ENCODE results near the gene HMOX1. TPM values are rescaled to one million over a fixed set of nuclear protein-coding genes. Genes with fewer than 3 reads are reported as not detected.
"Not testable (repeated sequence)": the region's sequence is repeated elsewhere in the genome, so short reads cannot be mapped to it uniquely, and the experiment has no call there.

Gene HMOX1
- total RNA-seq, 2 donors from 2014 or later = 1.1 to 3.0 TPM

DNA sequence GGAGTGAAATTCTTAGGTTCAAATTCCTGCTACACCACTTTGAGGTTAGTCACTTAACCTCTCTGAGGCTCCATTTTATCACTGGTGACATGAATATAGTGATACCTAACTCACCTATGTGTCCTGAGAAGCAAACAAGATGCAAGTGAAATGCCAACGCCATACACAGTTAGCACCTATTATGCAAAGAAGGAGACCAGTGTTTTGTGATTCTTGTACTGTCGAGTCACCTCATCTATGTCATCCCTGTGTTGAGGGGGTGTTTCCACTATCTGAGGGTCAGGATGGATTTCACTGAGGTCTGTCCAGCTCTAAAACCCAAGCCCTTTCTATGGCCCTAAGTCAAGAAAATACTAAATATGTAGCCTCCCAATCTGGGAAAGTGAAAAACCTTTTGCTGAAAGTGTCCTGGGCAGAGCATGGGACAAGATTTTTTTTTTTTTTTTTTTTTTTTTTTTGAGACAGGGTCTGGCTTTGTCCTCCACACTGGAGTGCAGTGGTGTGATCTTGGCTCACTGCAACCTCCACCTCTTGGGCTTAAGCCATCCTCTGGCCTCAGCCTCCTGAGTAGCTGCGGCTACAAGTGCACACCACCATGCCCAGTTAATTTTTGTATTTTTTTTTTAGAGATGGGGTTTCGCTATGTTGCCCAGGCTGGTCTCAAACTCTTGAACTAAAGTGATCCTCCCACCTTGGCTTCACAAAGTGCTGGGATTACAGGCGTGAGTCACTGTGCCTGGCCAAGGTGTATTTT lies 14.1 kb downstream of the HMOX1 start:
- Mint-ChIP-seq H3K27ac (no peak overlapping the region), H3K36me3 (ENCODE audit: low read depth) (peaks cover 2% of the 10 kb centered on the region), H3K27me3 (peaks cover 4% of the 10 kb centered on the region), H3K4me3 (no peak overlapping the region), H3K4me1 (peaks cover 4% of the 10 kb centered on the region)
- ATAC-seq (no peak), DNase-seq (no peak)
- no peaks in the 10 kb centered on the region for H3K9me3 ChIP-seq (ENCODE audit: control insufficient read depth, low read length, poor library complexity, severe bottlenecking)

DNA sequence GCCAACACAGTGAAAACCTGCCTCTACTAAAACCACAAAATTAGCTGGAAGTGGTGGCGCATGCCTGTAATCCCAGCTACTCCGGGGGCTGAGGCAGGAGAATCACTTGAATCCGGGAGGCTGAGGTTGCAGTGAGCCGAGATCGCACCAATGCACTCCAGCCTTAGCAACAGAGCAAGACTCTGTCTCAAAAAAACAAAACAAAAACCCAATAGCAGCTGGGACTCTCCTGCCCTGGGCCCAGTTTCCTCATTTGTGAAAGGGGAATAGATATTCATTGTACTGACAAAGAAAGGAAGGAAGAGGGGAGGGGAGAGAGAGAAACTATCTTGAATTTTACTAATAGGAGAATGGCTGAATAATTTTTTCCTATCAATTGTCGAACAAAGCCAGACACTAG lies 15.7 kb downstream of the HMOX1 start:
- not testable (repeated sequence) for DNase-seq; H3K4me3 Mint-ChIP-seq; ATAC-seq; H3K9me3 ChIP-seq (ENCODE audit: control insufficient read depth, low read length, poor library complexity, severe bottlenecking); H3K27me3 Mint-ChIP-seq; H3K36me3 Mint-ChIP-seq (ENCODE audit: low read depth)
- peak overlapping the region; percentile 68 for H3K27ac Mint-ChIP-seq
- peaks cover 12% of the 10 kb centered on the region for H3K4me1 Mint-ChIP-seq

DNA sequence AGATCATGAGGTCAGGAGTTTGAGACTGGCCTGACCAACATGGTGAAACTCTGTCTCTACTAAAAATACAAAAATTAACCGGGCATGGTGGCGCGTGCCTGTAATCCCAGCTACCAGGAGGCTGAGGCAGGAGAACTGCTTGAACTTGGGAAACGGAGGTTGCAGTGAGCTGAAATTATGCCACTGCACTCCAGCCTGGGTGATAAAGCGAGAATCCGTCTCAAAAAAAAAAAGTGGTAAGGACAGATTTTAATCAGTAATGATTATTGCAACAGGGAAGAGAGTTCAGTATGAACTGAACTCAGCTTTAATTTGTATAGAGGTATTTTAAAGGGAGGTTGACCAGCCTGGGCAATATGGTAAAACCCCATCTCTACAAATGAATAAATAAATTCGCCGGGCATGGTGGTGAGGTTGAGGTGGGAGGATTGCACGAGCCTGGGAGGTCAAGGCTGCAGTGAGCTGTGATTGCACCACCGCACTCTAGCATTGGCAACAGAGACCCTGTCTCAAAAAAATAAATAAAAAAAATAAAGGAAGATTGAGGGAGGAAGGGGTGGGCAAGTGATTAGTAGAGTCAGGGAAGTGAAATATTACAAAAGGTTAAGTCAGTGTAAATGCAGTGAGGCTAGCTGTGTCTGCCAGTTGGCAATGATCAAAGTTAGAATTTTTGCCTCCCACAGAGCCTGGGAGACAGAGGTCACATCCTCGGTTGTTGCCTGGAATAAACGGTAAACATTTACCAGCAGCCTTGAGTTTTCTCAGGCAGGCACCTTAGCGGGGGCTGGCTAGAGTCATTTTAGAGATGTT lies 16.4 kb downstream of the HMOX1 start:
- no peak overlapping the region for H3K4me3 Mint-ChIP-seq
- DNase-seq (no peak), ATAC-seq (no peak)
- peaks cover 4% of the 10 kb centered on the region for H3K36me3 Mint-ChIP-seq (ENCODE audit: low read depth)
- H3K9me3 ChIP-seq (ENCODE audit: control insufficient read depth, low read length, poor library complexity, severe bottlenecking) = no peaks in the 10 kb centered on the region
- H3K27ac Mint-ChIP-seq = peak overlapping the region; percentile 68
- peaks cover 12% of the 10 kb centered on the region for H3K4me1 Mint-ChIP-seq
- peaks cover 4% of the 10 kb centered on the region for H3K27me3 Mint-ChIP-seq

DNA sequence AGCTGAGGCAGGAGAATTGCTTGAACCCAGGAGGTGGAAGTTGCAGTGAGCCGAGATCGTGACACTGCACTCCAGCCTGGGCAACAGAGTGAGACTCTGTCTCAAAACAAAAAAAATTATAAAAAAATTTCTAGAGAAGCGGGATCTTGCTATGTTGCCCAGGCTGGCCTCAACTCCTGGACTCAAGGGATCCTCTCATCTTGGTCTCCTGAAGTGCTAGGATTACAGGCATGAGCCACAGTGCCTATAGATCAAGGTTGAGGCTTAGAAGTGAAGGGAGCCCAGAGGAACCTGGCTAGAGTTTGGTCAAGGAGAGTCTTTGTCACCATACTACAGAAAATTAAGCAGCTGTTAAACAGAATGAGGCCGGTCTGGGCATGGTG lies 17.7 kb downstream of the HMOX1 start:
- ATAC-seq (no peak), DNase-seq (no peak)
- peak overlapping the region; percentile 94 for H3K27ac Mint-ChIP-seq
- peaks cover 4% of the 10 kb centered on the region for H3K36me3 Mint-ChIP-seq (ENCODE audit: low read depth)
- H3K27me3 Mint-ChIP-seq = peaks cover 1% of the 10 kb centered on the region
- H3K4me3 Mint-ChIP-seq = peak overlapping the region; percentile 68
- H3K9me3 ChIP-seq (ENCODE audit: control insufficient read depth, low read length, poor library complexity, severe bottlenecking) = no peaks in the 10 kb centered on the region
- H3K4me1 Mint-ChIP-seq = peaks cover 12% of the 10 kb centered on the region

DNA sequence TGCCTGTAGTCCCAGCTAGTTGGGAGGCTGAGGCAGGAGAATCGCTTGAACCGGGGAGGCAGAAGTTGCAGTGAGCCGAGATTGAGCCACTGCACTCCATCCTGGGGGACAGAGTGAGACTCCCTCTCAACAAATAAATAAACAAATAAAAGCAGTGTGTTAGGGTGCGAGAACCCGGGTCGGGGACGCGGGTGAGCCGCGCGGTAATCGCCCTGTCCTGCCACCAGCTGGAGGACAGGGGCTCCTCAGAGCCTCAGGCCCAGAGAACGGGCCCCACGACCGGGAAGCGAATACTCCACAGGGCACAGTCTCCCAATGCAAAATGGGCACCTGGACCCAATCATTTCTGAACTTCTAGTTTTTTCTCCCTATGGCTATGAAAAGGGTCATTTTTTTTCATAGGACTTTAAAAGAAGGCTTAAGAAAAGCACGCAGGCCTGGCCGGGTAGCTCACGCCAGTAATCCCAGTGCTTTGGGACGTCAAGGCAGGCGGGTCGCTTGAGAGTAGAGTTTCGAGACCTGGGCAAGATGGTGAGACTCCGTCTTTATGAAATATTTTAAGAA lies 18.3 kb downstream of the HMOX1 start:
- Mint-ChIP-seq H3K4me3 (peak overlapping the region; percentile 99), H3K36me3 (ENCODE audit: low read depth) (peaks cover 4% of the 10 kb centered on the region), H3K27ac (peak overlapping the region; percentile 94), H3K4me1 (peaks cover 12% of the 10 kb centered on the region), H3K27me3 (no peaks in the 10 kb centered on the region)
- DNase-seq = no peak
- no peak for ATAC-seq
- H3K9me3 ChIP-seq (ENCODE audit: control insufficient read depth, low read length, poor library complexity, severe bottlenecking) = no peaks in the 10 kb centered on the region

DNA sequence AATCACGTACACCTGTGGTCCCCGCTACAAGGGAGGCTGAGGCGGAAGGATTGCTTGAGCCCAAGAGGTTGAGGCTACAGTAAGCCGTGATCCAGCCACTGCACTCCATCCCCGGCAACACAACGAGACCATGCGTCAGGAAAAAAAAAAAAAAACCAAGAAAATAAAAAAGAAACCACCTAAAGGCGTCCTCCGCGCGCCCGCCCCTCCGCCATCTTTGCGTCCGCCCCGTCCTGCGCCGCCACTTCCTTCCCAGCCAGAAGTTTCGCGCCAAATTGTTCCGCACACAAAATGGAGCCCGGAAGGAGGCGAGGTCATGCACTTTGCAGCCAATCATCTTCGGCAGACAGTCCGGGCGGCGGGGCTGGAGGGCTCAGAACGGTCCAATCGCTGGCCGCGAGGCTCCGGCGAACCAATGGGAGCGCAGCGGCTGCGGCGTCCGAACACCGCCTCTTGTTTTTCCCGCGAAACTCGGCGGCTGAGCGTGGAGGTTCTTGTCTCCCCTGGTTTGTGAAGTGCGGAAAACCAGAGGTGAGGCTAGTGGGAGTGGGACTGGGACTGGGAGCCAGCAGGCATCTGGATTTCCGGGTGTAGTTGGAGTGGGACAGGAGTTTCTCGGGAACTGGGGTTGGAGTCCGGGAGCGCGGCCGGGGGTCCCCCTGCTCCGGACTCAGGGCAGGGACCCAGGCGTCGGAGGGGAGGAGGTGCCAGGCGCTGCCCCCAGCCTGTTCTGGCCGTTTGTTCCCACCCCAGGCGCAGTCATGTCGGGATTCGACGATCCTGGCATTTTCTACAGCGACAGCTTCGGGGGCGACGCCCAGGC lies 19.0 kb downstream of the HMOX1 start, which contains the start of gene MCM5:
TSS of gene MCM5 (plus strand) at position 463 of the 823 bp plus-strand sequence. CDS start at position 762, 299 bp downstream.
- Mint-ChIP-seq H3K27ac (peak within 1 kb of the TSS; percentile 94), H3K36me3 (ENCODE audit: low read depth) (peaks cover 4% of the 10 kb centered on the region)

DNA sequence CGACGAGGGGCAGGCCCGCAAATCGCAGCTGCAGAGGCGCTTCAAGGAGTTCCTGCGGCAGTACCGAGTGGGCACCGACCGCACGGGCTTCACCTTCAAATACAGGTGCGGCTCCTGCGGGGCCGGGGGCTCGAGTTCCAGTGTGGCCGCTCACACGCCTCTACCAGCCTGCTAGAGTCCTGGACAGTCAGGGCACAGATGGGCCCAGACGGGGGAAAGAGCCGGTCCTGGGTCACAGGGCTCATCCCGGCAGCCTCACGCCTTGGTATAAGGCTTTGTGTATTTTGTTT lies 19.6 kb downstream of the HMOX1 start:
- H3K9me3 ChIP-seq (ENCODE audit: control insufficient read depth, low read length, poor library complexity, severe bottlenecking) = no peaks in the 10 kb centered on the region
- no peaks in the 10 kb centered on the region for H3K27me3 Mint-ChIP-seq
- peak overlapping the region; percentile 99 for H3K4me3 Mint-ChIP-seq
- ATAC-seq = peak; percentile 2
- peak overlapping the region; percentile 94 for H3K27ac Mint-ChIP-seq
- peaks cover 12% of the 10 kb centered on the region for H3K4me1 Mint-ChIP-seq
- no peak for DNase-seq
- peaks cover 4% of the 10 kb centered on the region for H3K36me3 Mint-ChIP-seq (ENCODE audit: low read depth)

More for the DNA sequence above, 19.0 kb downstream of the HMOX1 start, which contains the start of gene MCM5:
- Mint-ChIP-seq H3K4me1 (peaks cover 12% of the 10 kb centered on the region), H3K27me3 (no peaks in the 10 kb centered on the region), H3K4me3 (peak within 1 kb of the TSS; percentile 99)
- ATAC-seq (peak; percentile 99), DNase-seq (peak; percentile 92 to 96 (median 94))
- no peaks in the 10 kb centered on the region for H3K9me3 ChIP-seq (ENCODE audit: control insufficient read depth, low read length, poor library complexity, severe bottlenecking)

DNA sequence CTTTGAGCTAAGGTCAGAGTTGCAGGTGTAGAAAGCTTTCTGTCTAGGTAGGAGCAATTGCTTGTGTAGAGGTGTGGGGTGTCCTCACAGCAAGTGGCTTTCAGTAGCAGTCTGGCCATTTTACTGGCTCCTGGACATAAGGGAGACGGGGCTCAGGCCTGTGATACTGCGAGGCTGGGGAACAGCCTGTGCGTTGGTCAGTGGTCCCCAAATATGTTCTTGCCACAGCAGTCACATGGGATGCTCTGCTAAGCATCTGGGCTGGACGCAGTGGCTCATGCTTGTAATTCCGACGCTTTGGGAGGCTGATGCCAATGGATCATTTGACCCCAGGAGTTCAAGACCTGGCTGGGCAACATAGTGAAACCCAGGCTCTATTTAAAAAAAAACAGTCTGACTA lies 21.0 kb downstream of the HMOX1 start:
- Mint-ChIP-seq H3K4me3 (peak overlapping the region; percentile 99), H3K36me3 (ENCODE audit: low read depth) (peaks cover 9% of the 10 kb centered on the region), H3K27ac (peak overlapping the region; percentile 79), H3K27me3 (no peaks in the 10 kb centered on the region), H3K4me1 (peaks cover 17% of the 10 kb centered on the region)
- DNase-seq = no peak
- H3K9me3 ChIP-seq (ENCODE audit: control insufficient read depth, low read length, poor library complexity, severe bottlenecking) = no peaks in the 10 kb centered on the region
- no peak for ATAC-seq

DNA sequence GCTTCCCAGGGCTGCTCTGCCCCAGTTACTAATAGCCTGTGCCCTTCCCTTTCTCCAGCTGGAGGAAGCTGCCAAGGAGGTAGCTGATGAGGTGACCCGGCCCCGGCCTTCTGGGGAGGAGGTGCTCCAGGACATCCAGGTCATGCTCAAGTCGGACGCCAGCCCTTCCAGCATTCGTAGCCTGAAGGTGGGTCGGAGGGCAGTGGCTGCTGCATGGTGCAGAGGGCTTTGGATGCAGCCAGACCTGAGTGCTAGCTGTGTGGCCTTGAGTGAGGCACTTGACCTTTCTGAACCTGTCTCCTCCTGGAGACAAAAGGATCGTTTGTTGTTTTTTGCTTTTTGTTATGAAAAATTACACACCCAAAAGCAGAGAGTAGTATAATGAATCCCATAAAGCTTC lies 22.5 kb downstream of the HMOX1 start:
- H3K9me3 ChIP-seq (ENCODE audit: control insufficient read depth, low read length, poor library complexity, severe bottlenecking) = no peaks in the 10 kb centered on the region
- peaks cover 22% of the 10 kb centered on the region for H3K4me1 Mint-ChIP-seq
- ATAC-seq = no peak
- no peak overlapping the region for H3K4me3 Mint-ChIP-seq
- DNase-seq = no peak
- H3K27me3 Mint-ChIP-seq = no peaks in the 10 kb centered on the region
- peaks cover 19% of the 10 kb centered on the region for H3K36me3 Mint-ChIP-seq (ENCODE audit: low read depth)
- H3K27ac Mint-ChIP-seq = no peak overlapping the region

DNA sequence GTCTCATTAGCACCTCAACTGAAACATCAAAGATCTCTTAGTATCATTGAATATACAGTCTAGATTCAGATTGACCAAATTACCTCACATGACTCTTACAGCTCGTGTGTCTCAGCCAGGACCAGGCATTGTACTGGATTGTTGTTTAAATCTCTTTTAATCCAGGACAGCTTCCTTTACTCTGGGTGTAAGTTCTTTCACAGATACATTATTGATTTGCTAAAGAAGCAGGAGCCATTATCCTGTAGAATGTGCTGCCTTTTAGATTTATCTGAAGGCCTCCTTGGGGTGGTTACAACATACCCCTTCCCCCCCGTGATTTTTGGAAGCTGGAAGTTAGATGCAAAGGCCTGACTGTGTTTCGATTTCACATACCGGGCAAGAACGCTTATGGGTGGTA lies 23.3 kb downstream of the HMOX1 start:
- H3K27ac Mint-ChIP-seq = no peak overlapping the region
- H3K9me3 ChIP-seq (ENCODE audit: control insufficient read depth, low read length, poor library complexity, severe bottlenecking) = no peaks in the 10 kb centered on the region
- H3K27me3 Mint-ChIP-seq = no peaks in the 10 kb centered on the region
- peaks cover 22% of the 10 kb centered on the region for H3K4me1 Mint-ChIP-seq
- peaks cover 19% of the 10 kb centered on the region for H3K36me3 Mint-ChIP-seq (ENCODE audit: low read depth)
- no peak overlapping the region for H3K4me3 Mint-ChIP-seq
- no peak for ATAC-seq
- DNase-seq = no peak

DNA sequence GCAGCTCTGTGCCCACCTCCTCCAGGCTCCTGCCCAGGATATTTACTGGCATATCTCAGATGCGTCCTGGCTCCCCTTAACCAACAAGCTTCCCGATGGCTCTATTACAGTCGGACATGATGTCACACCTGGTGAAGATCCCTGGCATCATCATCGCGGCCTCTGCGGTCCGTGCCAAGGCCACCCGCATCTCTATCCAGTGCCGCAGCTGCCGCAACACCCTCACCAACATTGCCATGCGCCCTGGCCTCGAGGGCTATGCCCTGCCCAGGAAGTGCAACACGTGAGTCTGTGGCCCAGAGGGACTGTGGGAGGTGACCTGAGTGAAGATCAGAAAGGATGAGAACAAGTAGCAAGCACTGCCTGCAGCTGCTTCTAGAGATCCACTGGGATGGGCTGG lies 25.5 kb downstream of the HMOX1 start:
- Mint-ChIP-seq H3K27me3 (no peaks in the 10 kb centered on the region), H3K4me1 (peaks cover 12% of the 10 kb centered on the region), H3K4me3 (no peak overlapping the region), H3K27ac (no peak overlapping the region), H3K36me3 (ENCODE audit: low read depth) (peaks cover 18% of the 10 kb centered on the region)
- DNase-seq = no peak
- H3K9me3 ChIP-seq (ENCODE audit: control insufficient read depth, low read length, poor library complexity, severe bottlenecking) = no peaks in the 10 kb centered on the region
- ATAC-seq = no peak

DNA sequence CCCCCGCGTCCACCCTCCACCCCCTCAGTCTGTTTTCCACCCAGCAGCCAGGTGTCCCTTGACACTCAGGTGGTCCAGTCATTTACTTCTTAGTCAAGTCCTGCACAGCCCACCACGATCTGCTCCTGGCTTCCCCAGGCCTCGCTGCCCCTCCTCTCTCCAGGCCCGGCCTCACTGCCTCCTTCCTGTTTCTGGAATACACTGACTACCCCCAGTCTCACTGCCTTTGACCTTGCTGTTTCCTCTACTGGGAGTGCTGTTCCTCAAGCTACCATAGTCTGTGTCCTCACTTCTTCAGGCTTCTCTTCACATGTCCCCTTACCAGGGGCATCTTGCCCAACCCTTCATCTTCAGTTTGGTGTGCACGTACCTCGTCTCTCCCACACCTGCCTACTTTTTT lies 26.5 kb downstream of the HMOX1 start:
- ATAC-seq (no peak), DNase-seq (no peak)
- no peaks in the 10 kb centered on the region for H3K9me3 ChIP-seq (ENCODE audit: control insufficient read depth, low read length, poor library complexity, severe bottlenecking)
- H3K27ac Mint-ChIP-seq = no peak overlapping the region
- H3K27me3 Mint-ChIP-seq = no peaks in the 10 kb centered on the region
- peaks cover 13% of the 10 kb centered on the region for H3K4me1 Mint-ChIP-seq
- no peak overlapping the region for H3K4me3 Mint-ChIP-seq
- peaks cover 23% of the 10 kb centered on the region for H3K36me3 Mint-ChIP-seq (ENCODE audit: low read depth)

Data from T-helper 17 cell (primary cell).